GM21526 (cell line): ENCODE results near the gene BNC2.

Experiments used
- ATAC-seq: cut with Tn5 transposase; IDR thresholded peaks from one replicate; pipeline ENCODE4 v1.9.1; 2021; ENCODE audit warnings: moderate library complexity; ENCODE audit not compliant: unreplicated experiment, low FRiP score

BNC2 gene

DNA sequence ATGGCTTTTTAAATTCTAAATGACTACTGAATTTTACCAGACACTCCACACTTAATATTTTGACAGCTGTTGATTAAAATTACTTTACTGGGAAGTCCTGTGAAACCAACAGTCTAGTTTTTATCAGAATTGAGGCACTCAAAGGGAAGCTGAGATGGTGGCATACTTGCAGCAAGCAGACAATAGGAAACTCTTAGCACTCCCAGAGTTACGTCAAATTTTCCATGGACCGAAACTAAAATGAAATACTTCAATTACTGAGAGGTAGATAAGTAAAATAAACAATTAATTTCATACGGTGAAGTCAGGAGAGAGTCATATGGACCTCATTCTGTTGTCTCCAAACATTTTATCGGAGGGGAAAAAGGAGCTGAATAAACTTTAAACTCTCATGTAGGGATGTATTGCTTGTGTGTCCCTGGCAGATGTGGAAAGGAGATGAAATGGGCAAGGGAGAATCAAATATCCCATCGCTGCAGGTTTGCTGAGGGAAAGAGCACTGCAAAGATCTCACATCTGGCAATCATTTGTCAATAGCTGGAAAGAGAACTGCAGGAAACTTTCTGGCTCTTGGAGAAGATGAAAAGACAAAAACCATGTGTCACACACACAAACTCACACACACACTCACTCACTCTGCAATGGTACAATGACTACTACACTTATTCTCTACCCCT, 189.4 kb downstream of the BNC2 start:
- no peak for ATAC-seq

DNA sequence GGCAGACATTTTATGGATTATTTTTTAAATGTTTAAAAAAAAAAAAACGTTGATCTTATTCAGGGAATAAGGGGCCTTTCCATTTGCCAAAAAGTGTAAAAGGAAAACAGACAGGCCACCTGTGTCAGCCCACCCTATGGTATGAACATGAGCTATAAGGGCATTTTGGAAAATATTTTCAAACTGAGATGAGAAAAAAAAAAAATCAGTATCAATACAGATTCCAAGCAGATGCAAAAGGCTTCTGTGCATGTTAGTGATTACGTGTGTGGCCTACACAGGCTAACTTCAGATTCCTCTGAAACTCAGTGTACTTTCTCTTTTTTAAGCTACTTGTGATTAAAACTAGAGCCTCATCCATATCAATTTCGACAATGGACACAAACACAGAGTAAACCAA, 189.9 kb downstream of the BNC2 start:
- ATAC-seq, result no peak

- ATAC-seq, result no peak
These were observed 191.1 kb downstream of the BNC2 start for GRCh38 chr9:16679327-16679821.

- no peak for ATAC-seq
These were observed 194.0 kb downstream of the BNC2 start for GRCh38 chr9:16676519-16676918.

GRCh38 chr9:16675131-16675530, 195.3 kb downstream of the BNC2 start:
- ATAC-seq, result no peak

DNA sequence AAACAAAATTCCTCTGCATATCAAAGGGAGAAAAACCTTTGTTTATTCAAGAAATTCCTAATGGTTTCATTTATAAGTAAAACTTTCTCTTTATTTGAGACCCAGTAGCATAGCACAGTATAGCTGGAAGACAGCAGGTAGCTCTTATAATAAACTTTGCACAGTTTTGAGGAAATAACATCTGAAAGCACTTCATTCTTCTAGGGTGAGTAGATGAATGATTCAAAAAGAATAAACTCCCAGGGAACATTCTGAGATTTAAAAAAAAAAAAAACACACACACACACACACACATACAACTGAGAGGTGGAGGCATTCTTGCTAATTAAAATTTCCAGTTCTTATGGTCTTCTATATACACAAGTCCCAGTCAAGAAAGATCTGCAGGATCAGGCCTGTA, 197.3 kb downstream of the BNC2 start:
- no peak for ATAC-seq

DNA sequence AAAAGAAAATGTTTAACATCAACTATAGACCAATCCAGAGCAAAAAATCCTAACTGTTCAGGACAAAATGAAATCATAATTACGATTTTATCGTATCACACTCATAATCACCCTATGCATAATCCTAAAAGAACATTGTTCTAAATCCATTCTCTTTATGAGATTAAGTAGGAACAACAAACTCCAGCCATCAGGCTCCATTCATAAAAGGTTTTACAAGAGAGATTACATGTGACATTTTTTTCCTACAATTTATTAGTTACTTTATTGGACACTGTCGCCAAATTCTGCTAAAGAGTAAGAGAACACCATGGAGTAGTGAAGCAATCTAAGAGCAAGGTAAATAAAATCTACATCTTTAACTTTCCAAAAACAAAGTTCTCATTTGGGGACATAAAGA, 198.0 kb downstream of the BNC2 start:
- no peak for ATAC-seq

DNA sequence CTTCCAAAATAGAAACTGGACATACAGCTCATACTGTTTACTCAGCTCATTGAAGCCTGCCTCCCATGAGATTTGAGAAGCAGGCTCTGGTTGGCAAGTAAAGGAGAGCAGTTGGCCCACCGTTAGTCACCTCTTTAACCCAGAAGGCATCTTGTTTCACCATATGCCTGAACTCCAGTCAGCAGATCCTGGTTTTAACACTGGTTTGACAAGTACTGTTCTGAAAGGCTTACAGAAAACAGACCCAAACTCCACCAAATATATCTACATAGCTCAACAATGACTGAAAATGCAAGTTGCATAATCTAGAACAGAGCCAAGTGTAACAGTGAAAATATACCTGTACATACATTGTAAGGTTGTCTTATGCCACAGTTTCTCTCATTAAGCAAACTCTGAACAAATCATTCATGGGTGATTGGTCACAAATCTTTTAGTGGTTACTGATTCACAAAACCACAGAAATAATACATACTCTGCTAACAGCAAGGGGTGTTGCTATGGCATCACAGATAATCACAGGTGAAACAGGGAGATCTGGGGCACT, 198.8 kb downstream of the BNC2 start:
- ATAC-seq, result no peak

GRCh38 chr9:16670791-16671190, 199.7 kb downstream of the BNC2 start:
- ATAC-seq, result no peak

GRCh38 chr9:16668734-16669295, 201.7 kb downstream of the BNC2 start:
- no peak for ATAC-seq

GRCh38 chr9:16664211-16664610, 206.3 kb downstream of the BNC2 start:
- ATAC-seq, result no peak

DNA sequence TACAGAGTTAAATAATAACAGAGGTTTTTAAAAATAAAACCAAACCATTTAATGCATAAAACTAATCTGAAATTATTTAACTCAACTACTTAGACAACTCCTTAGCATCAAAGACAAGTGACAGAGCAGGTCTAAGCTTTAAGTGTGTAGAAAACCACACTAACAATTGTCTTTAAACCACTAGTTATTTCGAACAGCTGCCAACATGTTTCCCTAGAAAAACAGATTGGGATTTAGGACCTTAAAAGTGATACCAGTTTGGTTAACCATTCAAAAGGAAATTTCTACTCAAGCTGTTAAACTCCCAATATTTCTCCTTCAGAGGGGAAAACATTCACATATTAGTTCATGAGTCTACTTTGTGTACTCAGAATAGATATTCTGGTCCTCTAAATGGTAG, 208.7 kb downstream of the BNC2 start:
- ATAC-seq, result no peak

- ATAC-seq, result no peak
These were observed 211.4 kb downstream of the BNC2 start for GRCh38 chr9:16659096-16659495.

DNA sequence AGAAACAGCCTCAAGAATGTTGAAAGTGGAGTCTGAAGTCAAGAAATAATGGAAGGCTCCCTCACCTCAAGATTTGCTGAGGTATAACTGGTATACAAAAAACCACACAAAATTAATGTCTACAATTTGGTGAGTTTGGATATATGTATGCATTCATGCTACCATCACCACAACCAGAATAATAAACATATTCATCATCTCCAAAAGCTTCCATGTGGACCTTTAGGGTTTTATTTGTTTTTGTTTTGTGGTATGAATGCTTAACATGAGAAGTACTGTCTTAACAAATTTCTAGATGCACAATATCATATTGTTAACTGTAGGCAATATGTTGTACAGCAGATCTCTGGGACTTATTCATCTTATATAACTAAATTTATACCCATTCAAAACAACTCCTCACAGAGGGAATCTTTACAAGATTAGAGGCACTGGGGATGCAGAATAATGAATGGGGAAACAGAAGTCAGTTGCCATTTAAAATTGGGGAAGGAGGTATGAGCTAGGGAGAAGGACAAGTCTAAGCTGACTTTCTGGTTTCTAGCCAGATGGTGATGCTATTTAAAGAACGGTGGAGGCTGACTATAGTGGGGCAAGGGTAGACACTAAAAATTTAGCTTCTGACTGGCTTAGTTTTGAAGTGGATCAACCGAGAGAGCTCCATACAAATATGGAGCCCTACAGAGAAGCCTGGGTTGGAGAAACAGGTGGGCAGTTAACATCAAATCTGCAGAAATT, 213.9 kb downstream of the BNC2 start:
- no peak for ATAC-seq

GRCh38 chr9:16654596-16655126, 215.8 kb downstream of the BNC2 start:
- no peak for ATAC-seq

- no peak for ATAC-seq
These were observed 216.7 kb downstream of the BNC2 start for GRCh38 chr9:16653491-16654399.

DNA sequence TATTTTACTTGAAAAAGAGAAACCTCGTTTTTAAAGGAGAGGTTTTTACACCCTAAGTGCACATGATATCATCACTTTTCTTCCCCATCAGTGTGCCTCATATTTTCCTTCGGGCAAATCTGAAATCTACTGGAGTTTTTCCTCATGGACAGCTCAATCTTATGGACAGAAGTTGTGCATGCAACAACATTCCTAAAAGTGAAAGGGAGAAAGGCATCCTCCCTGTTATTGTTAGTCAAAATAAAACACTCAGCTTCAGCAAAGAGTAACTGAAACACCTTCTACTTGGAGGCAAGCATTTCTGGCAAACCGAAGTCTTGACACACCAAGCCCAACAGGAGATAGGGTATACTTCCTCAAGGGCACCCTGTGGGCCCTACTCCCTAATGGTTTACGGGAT, 217.9 kb downstream of the BNC2 start:
- no peak for ATAC-seq

GRCh38 chr9:16651446-16651964, 219.0 kb downstream of the BNC2 start:
- ATAC-seq, result no peak

DNA sequence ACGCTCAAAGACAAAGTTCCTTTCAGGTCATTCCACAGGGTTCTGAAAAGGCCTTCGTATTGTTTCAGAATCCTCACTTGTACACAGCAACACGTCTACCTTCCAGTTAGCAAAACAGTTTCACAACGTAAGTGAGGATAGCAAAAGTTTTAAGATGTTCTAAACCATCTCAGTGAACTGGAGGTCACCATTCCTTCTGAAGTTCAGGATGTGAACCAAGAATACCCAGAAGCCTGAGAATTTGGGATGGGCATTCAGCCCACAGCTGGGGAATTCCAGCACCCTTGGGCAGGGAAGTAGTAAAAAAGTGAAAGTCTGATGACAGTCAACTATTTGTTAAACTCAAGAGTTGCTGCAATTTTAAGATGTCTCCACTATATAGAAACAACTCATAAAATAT, 224.5 kb downstream of the BNC2 start:
- no peak for ATAC-seq
